ENCODE measurements around the gene NCBP3. TPM values are rescaled to one million over a fixed set of nuclear protein-coding genes. Genes with fewer than 3 reads are reported as not detected.

Gene NCBP3
- polyA plus RNA-seq (2011; rRNA removed) (9.7 and 19.3 TPM in 2 replicates), polyA minus RNA-seq (2011; rRNA and poly(A)+ RNA removed) (5.6 and 8.0 TPM in 2 replicates)

DNA sequence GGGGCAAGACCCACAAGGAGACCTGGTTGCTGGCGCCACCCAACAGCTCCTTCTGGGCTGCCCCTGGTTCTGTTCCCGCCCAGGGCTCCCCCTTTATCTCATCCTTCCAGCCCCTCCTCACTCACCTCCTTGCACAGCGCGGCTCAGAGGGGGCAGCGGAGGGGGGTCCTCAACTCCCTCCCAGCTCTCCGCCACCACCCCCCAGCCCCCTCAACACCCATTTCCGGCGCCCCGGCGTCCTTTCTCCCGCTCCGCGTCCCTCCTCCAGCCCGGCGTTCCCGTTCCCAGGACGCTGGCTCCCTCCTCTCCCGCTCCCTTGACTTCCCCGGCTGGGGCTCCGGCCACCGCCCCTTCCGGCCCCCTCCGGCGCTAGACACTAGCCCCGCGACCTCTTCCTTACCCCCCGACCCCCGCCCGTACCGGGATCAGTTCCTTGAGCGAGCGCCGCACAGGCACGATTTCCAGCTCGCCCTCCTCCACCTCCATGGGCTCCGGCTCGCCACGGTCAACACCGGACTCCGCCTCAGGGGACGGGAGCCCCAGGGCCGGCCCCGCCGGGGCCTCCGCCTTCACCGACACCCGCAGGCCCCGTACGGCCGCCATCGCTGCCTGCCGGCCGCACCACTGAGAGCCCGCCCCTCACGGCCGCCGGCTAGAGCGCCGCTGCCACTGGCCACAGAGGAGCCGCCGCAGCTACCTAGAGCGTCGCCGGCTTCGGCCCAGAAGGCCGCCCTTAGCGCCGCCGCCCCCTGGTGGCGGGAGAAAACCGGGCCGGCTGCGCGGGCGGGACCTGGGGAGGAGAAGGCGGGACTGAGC is at the start of gene NCBP3:
TSS of gene NCBP3 (minus strand) at position 626 of the 816 bp plus-strand sequence. CDS start at position 603, 23 bp downstream.
- ChIA-PET CTCF (interaction anchor here (0.5 to 6.2 kb wide), 23 partner anchors 9 to 281 kb away, joined by 3 to 57 read pairs (median 5); partner anchors contain the start of genes CAMKK1 and HASPIN), POLR2A (interaction anchor here (0.8 kb wide), 1 partner anchor 833 kb away, joined by 3 read pairs; no protein-coding TSS in a partner anchor)
- TF ChIP-seq CTCF (IDR thresholded peaks at IDR 0.05; ENCODE audit: insufficient read depth, low read depth, low read length) = peak; percentile 87
- Histone ChIP-seq H3K4me3 (ENCODE audit: low read depth, low read length) (peak within 1 kb of the TSS; percentile 98), H3K36me3 (ENCODE audit: control insufficient read depth, insufficient read depth, low read length) (peaks cover 2% of the 10 kb centered on the region), H3K27me3 (ENCODE audit: control insufficient read depth, insufficient read depth, low read length) (peaks cover 2% of the 10 kb centered on the region; the same call in 1 of the 2 replicates)
- DNase-seq (ENCODE audit: low read depth) = peak; percentile 33

DNA sequence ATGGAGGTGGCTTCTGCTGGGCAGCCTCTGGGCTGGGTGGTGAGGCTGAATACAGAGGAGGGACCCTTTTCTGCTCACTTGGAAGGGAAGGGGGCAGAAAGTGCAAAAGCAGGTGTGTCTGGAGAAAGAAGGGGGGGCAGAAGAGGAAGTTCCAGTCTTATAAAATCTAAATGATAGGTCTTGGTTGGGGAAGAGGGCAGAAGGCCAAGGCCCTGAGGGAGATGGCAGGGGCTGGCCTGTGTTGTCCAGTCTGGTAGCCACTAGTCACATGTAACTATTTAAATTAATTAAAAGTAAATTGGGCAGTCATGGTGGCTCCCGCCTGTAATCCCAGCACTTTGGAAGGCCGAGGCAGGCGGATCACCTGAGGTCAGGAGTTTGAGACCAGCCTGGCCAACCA is 49.3 kb upstream of the NCBP3 start:
- CTCF ChIA-PET = interaction anchor here (3.6 kb wide), 1 partner anchor 18 kb away, joined by 22 read pairs; no protein-coding TSS in a partner anchor
- no peaks in the 10 kb centered on the region for H3K36me3 ChIP-seq (ENCODE audit: control insufficient read depth, insufficient read depth, low read length)
- H3K4me3 ChIP-seq (ENCODE audit: low read depth, low read length) = no peak overlapping the region
- DNase-seq (ENCODE audit: low read depth) = no peak
- POLR2A ChIA-PET = no interaction called here
- H3K27me3 ChIP-seq (ENCODE audit: control insufficient read depth, insufficient read depth, low read length) = no peaks in the 10 kb centered on the region
- no peak for TF ChIP-seq CTCF (IDR thresholded peaks at IDR 0.05; ENCODE audit: insufficient read depth, low read depth, low read length)

DNA sequence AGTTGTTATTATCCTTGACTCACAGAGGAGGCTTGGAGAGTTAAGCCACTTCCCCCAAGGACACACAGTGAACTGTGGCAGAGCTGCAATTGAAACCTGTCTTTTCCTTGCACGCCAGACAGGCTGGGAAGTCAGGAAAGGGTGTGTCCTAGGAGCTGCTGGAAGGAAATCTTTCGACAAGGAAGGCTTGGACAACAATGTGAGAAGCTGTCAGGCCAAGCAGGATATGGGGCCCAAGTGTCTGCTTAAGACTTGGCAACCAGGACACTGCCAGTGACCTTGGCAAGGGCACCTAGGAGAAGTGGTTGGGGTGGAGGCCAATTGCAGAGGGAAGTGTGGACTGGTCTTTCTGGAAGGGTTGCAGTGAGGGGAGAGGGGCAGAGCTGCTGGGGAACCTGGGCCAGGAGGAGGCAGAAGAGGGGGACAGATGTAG is 48.9 kb upstream of the NCBP3 start:
- H3K4me3 ChIP-seq (ENCODE audit: low read depth, low read length) = no peak overlapping the region
- H3K27me3 ChIP-seq (ENCODE audit: control insufficient read depth, insufficient read depth, low read length) = no peaks in the 10 kb centered on the region
- ChIA-PET POLR2A (no interaction called here), CTCF (interaction anchor here (3.6 kb wide), 1 partner anchor 19 kb away, joined by 22 read pairs; no protein-coding TSS in a partner anchor)
- no peak for DNase-seq (ENCODE audit: low read depth)
- no peak for TF ChIP-seq CTCF (IDR thresholded peaks at IDR 0.05; ENCODE audit: insufficient read depth, low read depth, low read length)
- no peaks in the 10 kb centered on the region for H3K36me3 ChIP-seq (ENCODE audit: control insufficient read depth, insufficient read depth, low read length)

DNA sequence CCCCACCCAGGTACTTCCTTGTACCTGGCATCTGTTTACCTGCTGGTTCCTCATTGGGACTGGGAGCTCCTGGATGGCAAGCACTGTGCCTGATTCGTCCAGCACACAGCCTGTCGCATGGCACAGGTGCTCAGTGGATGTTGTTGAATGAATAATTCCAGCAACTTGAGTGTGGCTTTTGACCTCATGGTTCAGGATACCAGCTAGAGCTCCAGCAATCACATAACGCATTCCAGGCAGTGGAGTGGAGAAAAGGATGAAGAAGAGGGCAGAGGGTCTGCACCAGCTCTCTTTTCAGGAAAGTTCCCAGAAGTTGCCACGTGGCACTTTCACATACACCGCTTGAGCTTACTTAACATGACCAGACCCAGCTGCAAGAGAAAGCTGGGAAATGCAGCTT is 48.1 kb upstream of the NCBP3 start:
- no peak for DNase-seq (ENCODE audit: low read depth)
- ChIA-PET CTCF (interaction anchor here (0.6 to 3.6 kb wide), 2 partner anchors 9 to 20 kb away, joined by 3 to 22 read pairs; no protein-coding TSS in a partner anchor), POLR2A (no interaction called here)
- no peak for TF ChIP-seq CTCF (IDR thresholded peaks at IDR 0.05; ENCODE audit: insufficient read depth, low read depth, low read length)
- Histone ChIP-seq H3K4me3 (ENCODE audit: low read depth, low read length) (no peak overlapping the region), H3K36me3 (ENCODE audit: control insufficient read depth, insufficient read depth, low read length) (no peaks in the 10 kb centered on the region), H3K27me3 (ENCODE audit: control insufficient read depth, insufficient read depth, low read length) (no peaks in the 10 kb centered on the region)

DNA sequence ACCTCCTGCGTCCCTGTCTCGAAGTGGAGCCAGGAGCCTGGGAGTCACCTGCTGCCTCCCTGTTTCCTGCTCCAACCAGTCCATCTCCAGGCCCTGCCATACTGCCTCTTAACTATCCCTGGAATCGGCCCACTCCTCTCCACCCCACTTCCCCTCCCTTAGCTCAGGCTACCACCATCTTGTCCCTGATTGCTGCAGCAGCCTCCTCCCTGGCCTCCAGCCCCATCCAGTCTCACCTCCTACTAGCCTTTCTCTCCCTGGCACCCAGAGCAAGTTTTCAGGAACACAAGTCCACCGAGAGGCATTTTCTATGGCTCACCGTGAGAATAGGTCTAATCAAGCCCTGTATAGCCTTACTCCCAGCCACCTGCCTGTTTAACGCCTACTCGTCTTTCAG is 47.7 kb upstream of the NCBP3 start:
- no peaks in the 10 kb centered on the region for H3K36me3 ChIP-seq (ENCODE audit: control insufficient read depth, insufficient read depth, low read length)
- no peak for TF ChIP-seq CTCF (IDR thresholded peaks at IDR 0.05; ENCODE audit: insufficient read depth, low read depth, low read length)
- H3K4me3 ChIP-seq (ENCODE audit: low read depth, low read length) = no peak overlapping the region
- H3K27me3 ChIP-seq (ENCODE audit: control insufficient read depth, insufficient read depth, low read length) = no peaks in the 10 kb centered on the region
- no peak for DNase-seq (ENCODE audit: low read depth)
- ChIA-PET POLR2A (no interaction called here), CTCF (interaction anchor here (3.6 kb wide), 1 partner anchor 20 kb away, joined by 22 read pairs; no protein-coding TSS in a partner anchor)
